ENCODE results near the gene ARHGAP10. TPM values are rescaled to one million over a fixed set of nuclear protein-coding genes. Genes with fewer than 3 reads are reported as not detected.

The ARHGAP10 gene
- total RNA-seq, 1 donor from 2014 or later: 4.8 TPM

- no peak for DNase-seq (ENCODE audit: low read depth in 2 of 2)
Observed at GRCh38 chr4:148025981-148026380, 294.1 kb downstream of the ARHGAP10 start.

GRCh38 chr4:148027201-148027600, 295.3 kb downstream of the ARHGAP10 start:
- no peak for DNase-seq (ENCODE audit: low read depth in 2 of 2)

GRCh38 chr4:148029781-148030180, 297.9 kb downstream of the ARHGAP10 start:
- DNase-seq (ENCODE audit: low read depth in 2 of 2): no peak

- DNase-seq (ENCODE audit: low read depth in 2 of 2): no peak
Observed at GRCh38 chr4:148030193-148030873, 298.4 kb downstream of the ARHGAP10 start.

- DNase-seq (ENCODE audit: low read depth in 2 of 2): no peak
Observed at GRCh38 chr4:148034813-148035212, 302.9 kb downstream of the ARHGAP10 start.

- DNase-seq (ENCODE audit: low read depth in 2 of 2): no peak
Observed at GRCh38 chr4:148041606-148042329, 309.9 kb downstream of the ARHGAP10 start.

GRCh38 chr4:148044089-148044911, 312.4 kb downstream of the ARHGAP10 start:
- DNase-seq (ENCODE audit: low read depth in 2 of 2): peak in 1 of 2 donors; percentile 11

GRCh38 chr4:148044912-148045352, 313.0 kb downstream of the ARHGAP10 start:
- peak; percentile 24 to 30 for DNase-seq (ENCODE audit: low read depth in 2 of 2)

- DNase-seq (ENCODE audit: low read depth in 2 of 2): no peak
Observed at GRCh38 chr4:148048598-148048997, 316.7 kb downstream of the ARHGAP10 start.

- no peak for DNase-seq (ENCODE audit: low read depth in 2 of 2)
Observed at GRCh38 chr4:148051403-148051802, 319.5 kb downstream of the ARHGAP10 start.

- DNase-seq (ENCODE audit: low read depth in 2 of 2): no peak
Observed at GRCh38 chr4:148052448-148052847, 320.6 kb downstream of the ARHGAP10 start.

- DNase-seq (ENCODE audit: low read depth in 2 of 2): no peak
Observed at GRCh38 chr4:148053298-148054003, 321.6 kb downstream of the ARHGAP10 start.

GRCh38 chr4:148054275-148054674, 322.4 kb downstream of the ARHGAP10 start:
- peak in 1 of 2 donors; percentile 28 for DNase-seq (ENCODE audit: low read depth in 2 of 2)

GRCh38 chr4:148055844-148056243, 324.0 kb downstream of the ARHGAP10 start:
- no peak for DNase-seq (ENCODE audit: low read depth in 2 of 2)

GRCh38 chr4:148056879-148057278, 325.0 kb downstream of the ARHGAP10 start:
- DNase-seq (ENCODE audit: low read depth in 2 of 2): peak; percentile 19 to 61

GRCh38 chr4:148057516-148057915, 325.6 kb downstream of the ARHGAP10 start:
- DNase-seq (ENCODE audit: low read depth in 2 of 2): no peak

GRCh38 chr4:148057984-148058859, 326.3 kb downstream of the ARHGAP10 start:
- DNase-seq (ENCODE audit: low read depth in 2 of 2): no peak

GRCh38 chr4:148059617-148060180, 327.8 kb downstream of the ARHGAP10 start:
- DNase-seq (ENCODE audit: low read depth in 2 of 2): no peak

- DNase-seq (ENCODE audit: low read depth in 2 of 2): peak in 1 of 2 donors; percentile 7
Observed at GRCh38 chr4:148060264-148061140, 328.6 kb downstream of the ARHGAP10 start.
